PC-9 (cell line): ENCODE results near the gene ADAMTS8. TPM values are rescaled to one million over a fixed set of nuclear protein-coding genes. Genes with fewer than 3 reads are reported as not detected.

Source experiments
- BruUV-seq: library from RNA; stranded (reverse); fragments of 400-500 nt; replicated peaks from 2 replicates; lab custom pipeline; 2021; lab: Mats Ljungman, UMichigan
- CTCF ChIA-PET: fragments of 300-600 bp; sonication (Branson Sonifier 250); formaldehyde crosslinking; loops from one replicate; lab custom pipeline; 2022; ENCODE audit warnings: antibody characterized with exemption; lab: Charles Lee
- POLR2A ChIA-PET: fragments of 300-600 bp; sonication (Branson Sonifier 250); formaldehyde crosslinking; loops from one replicate; lab custom pipeline; 2022; ENCODE audit warnings: antibody characterized with exemption; ENCODE audit not compliant: unreplicated experiment; lab: Charles Lee
- DNase-seq, 2 experiments: peaks; one replicate each; pipeline versions ENCODE4 v3.0.0 to v3.0.0-alpha.2; 2015 to 2022; ENCODE audit warnings: mixed read lengths in 1 of 2
- H2AFZ ChIP-seq: fragments of 200-600 bp; sonication (generic); 2 replicates; pipeline ENCODE4 v1.8.1; 2017; ENCODE audit warnings: antibody characterized with exemption
- H3F3A ChIP-seq: fragments of 200-600 bp; sonication (generic); 2 replicates; pipeline ENCODE4 v1.8.1; 2017; ENCODE audit warnings: antibody characterized with exemption, mild to moderate bottlenecking, low read depth; ENCODE audit not compliant: insufficient read depth
- H3K27ac ChIP-seq: fragments of 200-600 bp; sonication (generic); 2 replicates; pipeline ENCODE4 v1.6.1; 2016; ENCODE audit warnings: mixed run types
- H3K27me3 ChIP-seq: fragments of 200-600 bp; sonication (generic); 2 replicates; pipeline ENCODE4 v1.6.1; 2016; ENCODE audit warnings: low read depth, mixed run types; ENCODE audit not compliant: insufficient read depth
- H3K36me3 ChIP-seq: fragments of 200-600 bp; sonication (generic); 2 replicates; pipeline ENCODE4 v1.6.1; 2016; ENCODE audit warnings: low read depth, mixed run types
- H3K4me1 ChIP-seq: fragments of 200-600 bp; sonication (generic); replicated peaks from 2 replicates; pipeline ENCODE4 v1.6.1; 2016; ENCODE audit warnings: mixed run types; ENCODE audit not compliant: insufficient read depth
- H3K4me2 ChIP-seq: fragments of 200-600 bp; sonication (generic); 2 replicates; pipeline ENCODE4 v1.6.1; 2017; ENCODE audit warnings: mixed run types
- H3K4me3 ChIP-seq: fragments of 200-600 bp; sonication (generic); 2 replicates; pipeline ENCODE4 v1.6.1; 2016; ENCODE audit warnings: mixed run types
- H3K79me2 ChIP-seq: fragments of 200-600 bp; sonication (generic); 2 replicates; pipeline ENCODE4 v1.6.1; 2017; ENCODE audit warnings: low read depth, mixed run types
- H3K9me2 ChIP-seq: fragments of 200-600 bp; sonication (generic); 2 replicates; pipeline ENCODE4 v1.8.1; 2017; ENCODE audit warnings: mild to moderate bottlenecking; ENCODE audit not compliant: insufficient read depth
- H3K9me3 ChIP-seq: fragments of 200-600 bp; sonication (generic); 2 replicates; pipeline ENCODE4 v1.8.1; 2016; ENCODE audit warnings: low read depth; ENCODE audit not compliant: insufficient read depth
- H4K20me1 ChIP-seq: fragments of 200-600 bp; sonication (generic); 2 replicates; pipeline ENCODE4 v1.8.1; 2017; ENCODE audit not compliant: insufficient read depth
- EZH2 ChIP-seq: fragments of 200-600 bp; sonication (generic); IDR thresholded peaks from 2 replicates; pipeline ENCODE4 v1.8.0; 2017; ENCODE audit warnings: antibody characterized with exemption, low read depth
- intact Hi-C: fragments of 100-400 bp; cut with micrococcal nuclease; formaldehyde crosslinking; loops from one replicate; pipeline ENCODE4 v1.10.0; 2022; ENCODE audit not compliant: unreplicated experiment
- total RNA-seq: library from RNA; stranded (reverse); gene quantifications from 2 replicates; pipeline ENCODE4 v1.2.3, GENCODE V29; 2021
- TF ChIP-seq, protein P1 (sequence below): fragments of 200-600 bp; sonication (generic); conservative IDR thresholded peaks from 2 replicates; pipeline ENCODE4 v1.6.1; 2017; ENCODE audit warnings: mixed run types, antibody characterized with exemption, mild to moderate bottlenecking, moderate library complexity

The ADAMTS8 gene
- total RNA-seq, 1 experiment from 2014 or later: not detected

DNA sequence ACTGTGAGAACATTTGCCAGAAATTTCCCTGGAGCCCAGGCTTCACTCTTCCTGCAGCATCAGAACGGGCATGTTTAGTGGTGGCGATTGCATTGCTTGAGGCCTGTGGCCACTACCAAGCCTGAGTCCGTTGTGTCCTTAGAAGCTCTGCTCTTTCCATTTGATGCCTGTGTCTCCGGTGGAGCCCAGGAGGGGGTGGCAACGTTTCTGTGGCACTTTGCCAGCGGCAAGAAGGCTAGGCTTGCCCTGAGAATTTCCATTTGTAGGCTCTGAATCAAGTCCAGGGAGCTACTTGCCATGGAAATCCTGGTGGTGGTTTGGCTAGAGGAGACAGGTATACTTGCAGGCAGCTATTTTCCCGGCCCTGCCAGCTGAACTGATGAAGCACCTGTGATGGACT is 47.1 kb downstream of the ADAMTS8 start:
- Histone ChIP-seq H3K9me2 (no peaks in the 10 kb centered on the region), H3F3A (no peaks in the 10 kb centered on the region), H3K36me3 (no peaks in the 10 kb centered on the region), H2AFZ (no peak overlapping the region), H3K27ac (no peak overlapping the region), H3K27me3 (peaks cover 2% of the 10 kb centered on the region; the same call in 1 of the 2 replicates), H3K4me1 (0 out of 2 replicates have a peak, but pooled peaks cover 9% of the 10 kb centered on the region), H4K20me1 (no peaks in the 10 kb centered on the region), H3K9me3 (no peaks in the 10 kb centered on the region), H3K4me3 (no peak overlapping the region), H3K79me2 (no peaks in the 10 kb centered on the region), H3K4me2 (no peak overlapping the region)
- DNase-seq: no peak
- ChIA-PET POLR2A (no interaction called here), CTCF (no interaction called here)
- TF ChIP-seq EZH2: no peak
- TF ChIP-seq, protein P1, sequence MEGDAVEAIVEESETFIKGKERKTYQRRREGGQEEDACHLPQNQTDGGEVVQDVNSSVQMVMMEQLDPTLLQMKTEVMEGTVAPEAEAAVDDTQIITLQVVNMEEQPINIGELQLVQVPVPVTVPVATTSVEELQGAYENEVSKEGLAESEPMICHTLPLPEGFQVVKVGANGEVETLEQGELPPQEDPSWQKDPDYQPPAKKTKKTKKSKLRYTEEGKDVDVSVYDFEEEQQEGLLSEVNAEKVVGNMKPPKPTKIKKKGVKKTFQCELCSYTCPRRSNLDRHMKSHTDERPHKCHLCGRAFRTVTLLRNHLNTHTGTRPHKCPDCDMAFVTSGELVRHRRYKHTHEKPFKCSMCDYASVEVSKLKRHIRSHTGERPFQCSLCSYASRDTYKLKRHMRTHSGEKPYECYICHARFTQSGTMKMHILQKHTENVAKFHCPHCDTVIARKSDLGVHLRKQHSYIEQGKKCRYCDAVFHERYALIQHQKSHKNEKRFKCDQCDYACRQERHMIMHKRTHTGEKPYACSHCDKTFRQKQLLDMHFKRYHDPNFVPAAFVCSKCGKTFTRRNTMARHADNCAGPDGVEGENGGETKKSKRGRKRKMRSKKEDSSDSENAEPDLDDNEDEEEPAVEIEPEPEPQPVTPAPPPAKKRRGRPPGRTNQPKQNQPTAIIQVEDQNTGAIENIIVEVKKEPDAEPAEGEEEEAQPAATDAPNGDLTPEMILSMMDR: no peak
- intact Hi-C loops: no loop called here
- BruUV-seq: no TSS peak

GRCh38 chr11:130380778-130381177 is 47.6 kb downstream of the ADAMTS8 start:
- Histone ChIP-seq H3F3A (no peaks in the 10 kb centered on the region), H3K27ac (no peak overlapping the region), H2AFZ (no peak overlapping the region), H3K36me3 (no peaks in the 10 kb centered on the region), H3K9me3 (no peaks in the 10 kb centered on the region), H3K4me1 (0 out of 2 replicates have a peak, but pooled peaks cover 9% of the 10 kb centered on the region), H4K20me1 (no peaks in the 10 kb centered on the region), H3K9me2 (no peaks in the 10 kb centered on the region), H3K4me3 (no peak overlapping the region), H3K27me3 (peaks cover 6% of the 10 kb centered on the region; the same call in 1 of the 2 replicates), H3K79me2 (no peaks in the 10 kb centered on the region), H3K4me2 (no peak overlapping the region)
- no peak for DNase-seq
- CTCF ChIA-PET: no interaction called here
- POLR2A ChIA-PET: no interaction called here
- intact Hi-C loops: no loop called here
- no TSS peak for BruUV-seq
- TF ChIP-seq, protein P1: no peak
- no peak for TF ChIP-seq EZH2

DNA sequence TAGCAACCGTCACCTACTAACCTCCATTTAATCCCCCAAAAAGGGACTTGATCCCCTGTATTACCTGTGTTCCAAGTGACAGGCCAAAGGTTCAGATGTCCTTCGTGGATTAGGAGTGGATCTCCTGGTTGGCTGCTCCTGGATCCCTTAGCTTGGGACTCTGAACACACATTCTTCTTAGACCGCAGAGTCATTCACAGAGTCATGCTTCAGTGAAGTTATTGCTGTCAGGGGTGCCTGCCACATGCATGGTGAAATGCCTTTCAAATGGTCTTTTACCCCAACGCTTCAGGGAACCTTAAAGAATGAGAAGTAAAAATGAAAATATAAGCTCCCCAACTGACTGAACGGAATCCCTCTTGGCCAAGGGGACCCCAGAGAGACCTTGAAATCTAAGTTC is 49.1 kb downstream of the ADAMTS8 start:
- Histone ChIP-seq H3K4me2 (no peak overlapping the region), H3K4me3 (no peak overlapping the region), H3K36me3 (no peaks in the 10 kb centered on the region), H3F3A (no peaks in the 10 kb centered on the region), H2AFZ (no peak overlapping the region), H3K27me3 (peaks cover 6% of the 10 kb centered on the region), H3K4me1 (0 out of 2 replicates have a peak, but pooled peaks cover 9% of the 10 kb centered on the region), H4K20me1 (no peaks in the 10 kb centered on the region), H3K27ac (no peak overlapping the region), H3K9me2 (no peaks in the 10 kb centered on the region), H3K79me2 (no peaks in the 10 kb centered on the region), H3K9me3 (no peaks in the 10 kb centered on the region)
- no peak for DNase-seq
- CTCF ChIA-PET: no interaction called here
- TF ChIP-seq EZH2: no peak
- TF ChIP-seq, protein P1: no peak
- BruUV-seq: no TSS peak
- intact Hi-C loops: no loop called here
- POLR2A ChIA-PET: no interaction called here
